HG03571 (cell line): ENCODE measurements around the gene AFAP1.

Experiments
- ATAC-seq: cut with Tn5 transposase; IDR thresholded peaks from one replicate; pipeline ENCODE4 v1.9.1; 2021; ENCODE audit not compliant: unreplicated experiment

AFAP1 gene

DNA sequence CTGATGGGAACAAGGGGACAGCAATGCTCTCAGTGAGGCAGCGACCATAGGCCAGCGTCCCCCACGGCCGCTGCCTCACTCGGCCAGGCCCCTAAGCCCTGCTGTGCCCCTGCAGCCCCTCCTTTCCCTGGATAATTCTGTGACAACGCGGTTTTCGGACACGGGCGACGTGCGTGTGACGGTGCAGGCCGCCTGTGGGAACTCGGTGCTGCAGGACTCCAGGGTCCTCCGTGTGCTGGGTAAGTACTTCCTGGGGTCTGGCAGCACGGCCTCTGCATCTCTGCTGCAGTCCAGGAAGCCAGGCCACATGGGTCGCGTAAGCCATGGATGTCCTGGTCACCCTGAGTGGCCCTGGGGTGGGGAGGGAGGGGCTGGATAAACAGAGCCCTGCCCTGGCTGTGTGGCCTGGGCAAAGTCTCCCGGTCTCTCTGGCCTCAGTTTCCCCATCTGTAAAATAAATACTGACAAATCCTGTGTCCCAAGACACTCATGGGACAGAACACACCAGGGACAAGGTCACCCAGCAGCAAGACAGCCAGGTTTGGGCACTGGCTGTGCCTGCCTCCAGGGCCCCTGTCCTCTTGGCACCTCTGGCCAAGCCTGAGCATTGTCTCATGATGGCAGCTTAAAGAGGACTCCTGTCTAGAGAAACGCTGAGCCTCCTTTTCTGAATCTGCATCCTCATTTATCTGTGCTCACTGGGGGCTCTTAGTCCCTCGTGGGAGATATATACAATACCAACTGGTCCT lies 212.8 kb downstream of the AFAP1 start:
- ATAC-seq, result no peak

DNA sequence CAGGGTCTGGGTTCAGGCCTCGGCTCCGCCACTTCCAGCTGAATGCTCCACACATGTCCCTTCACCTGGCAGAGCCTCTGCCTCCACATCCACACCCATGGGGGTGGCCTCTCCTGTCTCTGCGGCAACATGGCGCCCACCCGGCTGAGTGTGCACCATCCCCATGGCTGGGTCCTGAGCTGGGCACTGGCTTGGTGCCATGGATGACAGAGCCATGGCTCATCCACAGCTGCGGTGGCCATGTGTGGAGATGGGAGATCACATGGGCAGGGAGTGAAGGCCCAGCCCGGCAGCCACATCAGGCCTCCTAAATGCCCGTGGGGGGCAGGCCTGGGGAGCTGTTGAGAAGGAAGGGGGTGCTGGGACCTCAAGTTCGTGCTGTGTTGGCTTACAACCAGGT lies 213.7 kb downstream of the AFAP1 start:
- ATAC-seq, result no peak

DNA sequence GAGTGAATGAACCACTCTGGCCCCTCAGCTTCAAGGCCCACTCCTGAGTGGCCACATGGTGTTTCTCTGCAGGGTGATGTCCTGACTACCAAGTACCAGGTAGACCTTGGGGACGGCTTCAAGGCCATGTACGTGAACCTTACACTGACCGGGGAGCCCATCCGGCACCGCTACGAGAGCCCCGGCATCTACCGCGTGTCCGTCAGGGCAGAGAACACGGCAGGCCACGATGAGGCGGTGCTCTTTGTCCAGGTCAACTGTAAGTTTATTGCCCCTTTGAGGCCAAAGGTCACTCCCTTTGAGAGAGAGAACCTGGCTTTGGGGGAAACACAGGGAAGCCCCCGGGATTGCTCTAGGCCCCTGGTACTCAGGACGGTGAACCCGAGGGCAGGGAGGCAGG lies 216.0 kb downstream of the AFAP1 start:
- no peak for ATAC-seq

DNA sequence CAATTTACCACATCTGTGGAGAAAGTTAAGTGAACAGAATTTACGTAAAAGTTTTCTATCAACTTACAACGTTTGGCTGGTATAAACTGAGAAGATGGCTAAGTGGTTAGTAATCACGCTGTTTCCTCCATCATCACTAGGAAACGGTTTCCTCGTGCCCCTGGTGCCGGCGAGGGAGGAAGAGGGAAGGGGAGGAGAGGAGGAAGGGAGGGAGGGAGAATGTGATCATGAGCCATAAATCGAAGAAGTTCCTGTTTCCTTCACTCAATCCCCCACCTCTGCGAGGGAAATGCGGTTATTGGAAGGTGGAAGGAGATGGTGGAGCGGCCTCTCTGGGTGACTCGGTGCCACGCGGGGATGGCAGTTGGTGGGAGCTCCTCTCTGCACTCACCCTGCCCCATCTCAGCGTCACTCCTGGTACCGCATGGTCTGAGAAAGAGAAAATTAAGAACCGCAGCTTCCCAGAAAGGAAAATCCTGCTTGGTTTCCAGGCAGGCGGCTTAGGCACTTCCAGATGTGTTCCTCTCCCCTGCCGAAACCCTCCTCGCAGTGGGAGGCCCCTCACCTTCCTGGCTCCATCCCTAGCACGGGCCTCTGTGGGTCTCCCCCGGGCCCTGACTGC lies 216.8 kb downstream of the AFAP1 start:
- no peak for ATAC-seq

DNA sequence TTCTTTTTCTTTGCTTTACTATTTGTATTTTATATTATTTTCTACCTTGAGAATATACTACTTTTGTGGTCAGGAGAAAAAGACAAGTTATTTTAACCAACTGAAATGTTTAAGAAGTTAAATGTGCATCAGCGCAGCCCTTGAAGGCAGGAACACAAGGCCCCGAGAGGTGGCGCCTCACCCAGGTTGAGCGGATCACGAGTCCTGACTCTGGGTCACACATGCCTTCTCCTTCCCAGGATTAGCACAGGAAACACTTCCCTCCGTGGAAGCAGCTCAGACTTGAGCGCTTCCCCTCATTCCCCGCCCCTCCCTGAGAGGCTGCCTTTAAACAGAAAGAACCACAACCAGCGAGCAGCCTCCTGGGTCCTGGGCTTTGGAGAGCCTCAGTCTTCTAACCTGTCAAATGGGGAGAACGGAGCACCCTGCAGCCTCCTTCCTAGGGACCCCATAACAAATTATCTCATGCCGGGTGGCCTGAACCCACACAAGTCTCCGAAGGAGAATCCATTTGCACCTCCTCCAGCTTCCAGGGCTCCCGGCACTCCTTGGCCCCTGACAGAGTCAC lies 217.6 kb downstream of the AFAP1 start:
- ATAC-seq, result no peak

DNA sequence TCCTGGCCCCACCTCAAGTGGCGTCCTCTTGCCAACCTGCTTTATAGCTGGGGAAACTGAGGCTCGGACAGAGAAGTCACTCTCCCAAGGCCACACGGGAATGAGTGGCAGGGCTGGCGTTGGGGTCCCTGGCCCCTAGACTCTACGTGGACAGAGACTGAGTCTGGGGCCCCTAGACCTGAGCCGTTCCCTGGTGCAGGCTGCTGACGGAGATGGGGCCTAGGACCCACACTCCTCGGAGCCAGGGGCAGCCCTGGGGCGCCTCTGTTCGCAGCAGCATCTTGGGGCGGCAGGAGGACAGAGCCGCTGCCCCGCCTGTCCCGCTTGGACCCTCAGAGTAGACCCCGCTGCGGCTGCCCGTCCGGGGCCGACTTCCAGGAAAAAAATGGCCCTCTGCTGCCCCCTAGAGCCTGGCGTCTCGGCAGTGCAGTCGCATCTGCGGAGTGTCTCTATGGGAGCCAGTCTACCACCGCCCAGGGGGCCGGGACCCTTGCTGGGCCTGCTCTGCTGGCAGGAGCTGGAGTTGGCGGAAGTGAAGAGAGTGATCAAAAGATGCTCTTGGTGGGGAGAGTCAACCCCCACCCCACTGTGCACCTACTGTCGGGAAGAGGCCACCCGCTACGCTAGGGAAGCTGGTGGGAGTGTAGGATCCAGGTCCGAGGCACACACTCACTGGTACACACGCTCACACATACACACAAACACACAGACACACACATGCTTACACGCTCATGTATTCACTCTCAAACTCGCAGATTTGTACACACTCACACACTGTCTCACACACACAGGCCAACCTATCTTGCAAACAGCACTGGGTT lies 220.1 kb downstream of the AFAP1 start:
- no peak for ATAC-seq

DNA sequence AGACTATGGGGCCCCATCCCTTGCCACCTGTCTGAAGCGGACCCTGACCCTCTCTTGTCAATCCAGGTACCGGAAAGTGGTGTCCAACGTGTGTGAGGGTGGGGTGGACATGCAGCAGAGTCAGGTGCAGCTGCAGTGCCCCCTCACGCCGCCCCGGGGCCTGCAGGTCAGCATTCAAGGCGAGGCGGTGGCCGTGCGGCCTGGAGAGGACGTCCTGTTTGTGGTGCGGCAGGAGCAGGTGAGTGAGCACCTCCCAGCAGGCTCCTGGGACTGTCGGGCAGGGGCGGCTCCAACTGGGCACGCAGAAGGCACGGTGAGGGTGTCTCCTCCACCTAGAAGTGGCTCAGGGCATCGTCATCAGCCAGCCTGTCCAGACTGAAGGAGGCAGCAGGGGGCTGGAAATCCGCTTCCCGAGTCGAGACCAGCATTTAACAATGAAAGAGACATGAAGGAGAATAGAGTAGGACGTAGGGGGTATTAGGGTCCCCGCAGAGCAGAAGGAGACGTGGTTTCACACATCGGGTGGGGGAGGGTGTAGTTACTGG lies 221.6 kb downstream of the AFAP1 start:
- ATAC-seq, result no peak

DNA sequence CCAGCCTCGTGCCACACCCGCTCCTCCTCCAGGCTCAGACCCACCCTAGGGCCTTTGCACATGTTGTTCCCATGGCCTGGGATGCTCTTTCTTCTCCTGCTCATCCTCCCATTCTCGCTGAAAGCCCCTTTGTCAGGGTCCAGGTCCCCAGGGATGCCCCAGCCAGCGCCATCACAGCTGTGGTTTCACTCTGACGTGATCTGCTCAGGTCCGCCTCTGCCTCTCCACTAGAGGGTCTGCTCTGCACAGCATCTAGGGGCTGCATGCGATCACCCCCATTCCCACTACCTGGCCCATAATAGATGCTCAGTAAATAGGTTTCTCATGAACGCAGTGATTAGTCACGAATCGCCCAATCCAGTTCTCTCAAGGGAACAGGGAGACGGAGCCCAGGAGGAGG lies 222.5 kb downstream of the AFAP1 start:
- no peak for ATAC-seq

DNA sequence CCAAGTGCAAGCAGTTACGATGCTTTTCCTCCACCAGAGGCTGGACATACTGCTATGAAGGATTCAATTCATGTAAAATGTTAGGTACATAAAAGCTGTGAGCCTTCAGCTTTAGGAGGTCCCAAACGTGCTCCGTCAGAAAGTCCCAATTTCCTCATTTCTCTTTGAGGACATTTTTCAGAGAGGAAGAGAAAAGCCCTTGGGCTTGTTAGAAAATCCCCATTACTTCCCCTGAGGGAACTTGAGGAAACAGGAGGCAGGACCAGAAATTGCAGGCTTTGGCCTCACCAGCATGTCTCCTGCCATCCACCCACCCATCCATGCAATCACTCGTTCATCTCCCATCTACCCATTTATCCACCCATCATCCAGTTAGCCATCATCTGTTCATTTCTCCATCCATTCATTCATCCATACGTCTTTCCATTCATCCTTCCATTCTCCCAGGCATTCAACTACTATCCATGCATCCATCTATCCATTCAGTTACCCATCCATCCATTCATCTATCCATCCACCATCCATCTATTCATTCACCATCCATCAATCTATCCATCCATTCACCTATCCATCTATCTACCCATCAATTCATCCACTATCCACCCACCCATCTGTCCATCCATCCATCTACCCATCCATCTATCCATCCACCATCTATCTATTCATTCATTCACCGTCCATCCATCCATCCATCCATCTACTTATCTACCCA lies 223.5 kb downstream of the AFAP1 start:
- no peak for ATAC-seq

DNA sequence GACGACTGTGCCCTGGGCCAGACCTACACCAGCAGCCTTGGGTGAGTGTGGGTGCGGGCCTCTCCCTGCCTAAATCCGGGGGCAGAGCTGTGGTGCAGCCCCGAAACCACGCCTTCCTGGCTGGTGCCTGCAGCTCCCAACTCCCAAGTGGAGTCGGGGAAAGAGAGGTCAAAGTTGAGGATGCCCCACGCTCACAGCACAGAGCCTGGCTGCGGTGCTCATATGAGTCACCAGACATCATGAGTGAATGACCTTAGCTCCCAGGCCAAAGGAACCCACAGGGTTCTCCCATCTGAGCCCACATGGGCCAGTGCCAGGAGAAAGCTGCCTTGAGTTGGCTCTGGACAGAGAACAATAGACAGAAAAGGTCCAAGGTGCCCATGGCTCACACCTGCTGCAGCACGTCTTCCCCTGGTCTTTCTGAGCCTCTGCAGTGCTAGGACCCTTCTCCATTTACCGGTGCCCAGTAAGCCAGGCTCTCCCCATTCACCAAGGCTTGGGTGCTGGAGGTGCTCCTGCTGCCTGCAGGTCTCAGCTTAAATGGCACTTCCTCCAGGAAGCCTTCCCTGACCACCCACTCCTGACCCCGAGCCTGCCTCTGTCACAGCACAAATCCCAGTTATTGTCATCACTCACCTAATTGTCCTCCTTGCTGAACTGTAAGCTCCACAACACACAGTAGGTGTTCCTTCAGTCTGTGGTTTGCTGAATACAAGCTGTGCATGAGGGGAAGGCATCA lies 224.2 kb downstream of the AFAP1 start:
- ATAC-seq, result no peak

DNA sequence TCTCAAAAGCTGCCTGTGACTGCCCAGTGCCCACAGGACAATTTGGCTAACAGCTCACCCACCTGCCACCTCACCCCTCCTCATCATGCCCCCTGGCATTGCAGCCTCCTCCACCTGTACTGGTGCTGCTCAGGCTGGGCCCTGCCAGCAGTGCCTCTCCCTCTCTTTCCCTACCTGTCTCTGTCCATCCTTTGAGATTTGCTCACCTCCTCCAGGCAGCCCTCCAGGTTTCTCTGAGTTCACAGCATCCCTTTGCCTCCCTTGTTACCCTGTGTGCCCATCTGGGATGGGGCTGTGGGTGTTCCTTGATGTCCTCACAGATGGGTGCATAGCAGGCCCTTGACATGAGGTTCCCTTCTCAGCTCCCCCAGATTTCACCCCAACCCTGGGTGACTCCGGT lies 224.9 kb downstream of the AFAP1 start:
- no peak for ATAC-seq

DNA sequence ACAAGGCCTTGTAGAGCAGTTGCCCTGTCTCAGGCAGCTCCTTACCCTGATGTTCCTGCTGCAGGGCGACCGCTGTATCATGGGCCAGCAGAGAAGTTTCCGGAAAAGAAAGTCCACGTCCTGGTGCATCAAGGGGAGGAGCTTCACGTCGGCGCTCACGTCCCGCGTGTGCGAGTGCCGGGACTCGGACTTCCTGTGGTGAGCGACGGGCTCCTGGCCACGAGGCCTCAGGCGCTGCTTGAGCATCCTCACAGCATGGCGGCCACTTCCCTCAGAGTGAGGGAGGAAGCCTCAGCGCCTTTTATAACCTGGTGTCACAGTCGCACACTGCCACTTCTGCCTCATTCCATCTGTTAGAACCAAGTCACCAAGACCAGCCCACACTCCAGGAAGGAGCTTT lies 225.5 kb downstream of the AFAP1 start:
- ATAC-seq, result no peak

DNA sequence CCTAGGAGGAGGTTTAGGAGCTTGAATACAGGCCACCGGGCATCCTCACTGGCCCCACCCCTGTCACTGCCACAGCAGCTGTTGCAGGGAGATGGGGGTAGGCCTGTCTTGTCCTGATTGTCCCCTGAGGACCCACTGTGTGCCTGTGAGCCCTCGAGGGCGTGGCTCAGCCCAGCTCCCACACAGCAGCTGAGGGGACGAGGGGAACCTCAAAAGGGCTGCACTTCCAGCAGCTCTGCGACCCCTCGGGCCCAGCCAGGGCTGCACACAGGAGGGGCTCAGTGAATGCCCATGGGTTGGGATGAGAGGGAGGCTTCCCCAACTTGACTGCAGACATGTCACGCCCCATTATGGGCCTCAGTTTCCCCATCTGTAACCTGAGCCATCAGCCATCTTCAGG lies 225.9 kb downstream of the AFAP1 start:
- no peak for ATAC-seq

DNA sequence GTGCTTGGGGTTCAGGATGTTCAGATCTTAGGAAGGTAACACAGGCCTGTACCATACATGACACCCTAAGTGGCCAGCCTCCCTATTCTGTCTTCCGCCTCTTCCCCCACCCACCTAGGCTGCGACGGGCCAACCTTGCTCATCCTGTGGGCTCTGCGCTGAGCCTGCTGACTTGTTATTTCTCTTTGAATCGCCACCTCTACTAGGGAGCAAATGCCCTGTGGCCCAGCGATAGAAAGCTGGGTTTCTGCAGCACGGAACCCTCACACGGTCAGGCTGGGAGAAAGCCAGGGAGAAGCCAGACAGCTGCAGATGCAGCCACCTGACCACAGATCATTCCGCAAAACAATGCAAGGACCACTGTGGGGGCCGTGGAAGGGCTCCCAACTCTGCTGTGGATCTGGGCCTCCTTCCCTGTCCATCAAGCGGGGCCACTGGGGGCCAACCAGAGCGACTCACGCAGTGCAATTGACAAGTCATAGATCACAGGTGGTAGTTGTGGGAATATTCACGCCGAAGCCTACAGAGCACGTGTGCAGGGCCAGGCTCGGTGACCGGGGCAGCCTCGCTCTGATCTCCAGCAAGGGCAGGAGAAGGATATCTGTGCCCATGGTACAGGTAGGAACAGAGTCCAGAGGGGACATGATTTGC lies 227.5 kb downstream of the AFAP1 start:
- ATAC-seq, result no peak

DNA sequence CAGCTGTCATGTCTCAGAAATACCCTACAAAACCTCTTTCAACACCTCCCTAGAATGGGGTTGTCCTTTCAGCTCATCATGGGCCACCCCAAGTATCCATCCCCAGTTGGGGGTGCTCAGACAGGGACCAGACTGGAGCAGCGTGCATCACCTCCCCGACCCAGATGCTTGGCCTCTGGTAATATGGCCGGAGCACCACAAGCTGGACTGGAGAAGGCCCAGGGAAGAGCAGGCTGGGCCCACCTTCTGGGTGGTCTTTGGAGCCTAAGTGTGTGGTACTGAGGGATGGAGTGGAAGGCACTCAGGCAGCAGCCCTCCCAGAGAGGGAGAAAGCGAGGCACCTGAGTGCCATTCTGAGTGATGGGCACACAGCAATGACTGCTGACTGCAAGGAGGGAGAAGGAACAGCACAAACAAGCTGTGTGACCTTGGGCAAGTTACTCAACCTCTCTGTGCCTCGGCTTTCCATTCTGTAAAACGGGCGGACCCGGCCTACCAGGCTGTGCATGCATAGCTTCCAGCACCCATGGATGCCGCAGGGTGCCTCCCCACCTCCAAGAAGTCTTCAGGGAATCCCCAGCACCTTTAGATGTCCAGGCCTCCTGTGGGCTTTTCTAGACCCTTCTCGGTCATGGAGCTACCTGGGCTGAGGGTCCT lies 228.2 kb downstream of the AFAP1 start:
- ATAC-seq, result no peak

DNA sequence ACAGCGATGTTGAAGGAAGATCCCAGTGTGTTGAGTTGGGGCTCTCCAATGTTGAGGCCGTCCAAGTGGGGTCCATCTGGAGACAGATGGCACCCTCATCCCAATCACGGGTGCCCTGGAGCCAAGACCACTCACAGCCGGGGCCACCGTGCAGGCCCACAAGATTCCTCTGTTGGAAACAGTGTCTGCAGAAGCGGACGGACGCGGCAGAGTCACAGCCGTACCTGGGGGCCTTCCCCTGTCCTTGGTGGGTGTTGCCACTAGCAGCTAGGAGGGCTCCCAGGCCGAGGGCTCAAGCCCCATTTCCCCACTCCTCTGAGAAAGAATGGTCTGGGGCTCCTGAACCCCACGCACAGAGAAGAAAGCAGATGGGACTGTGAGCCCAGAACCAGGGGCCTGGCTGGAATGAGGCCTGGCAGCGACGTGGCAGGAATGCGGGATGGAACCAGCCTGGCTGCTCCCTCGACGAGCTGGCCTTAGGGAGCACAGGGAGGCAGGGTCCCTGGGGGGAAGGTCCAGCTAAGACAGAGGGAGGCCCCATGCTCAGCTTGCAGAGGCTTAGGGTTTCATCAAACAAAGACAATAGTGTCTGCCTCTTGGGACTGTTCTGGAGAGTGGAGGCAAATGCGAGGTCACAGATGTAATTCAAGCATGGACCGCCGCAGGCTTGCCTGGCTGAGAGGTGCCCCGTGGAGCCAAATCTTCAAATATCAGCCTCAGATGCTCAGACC lies 228.9 kb downstream of the AFAP1 start:
- ATAC-seq, result no peak

DNA sequence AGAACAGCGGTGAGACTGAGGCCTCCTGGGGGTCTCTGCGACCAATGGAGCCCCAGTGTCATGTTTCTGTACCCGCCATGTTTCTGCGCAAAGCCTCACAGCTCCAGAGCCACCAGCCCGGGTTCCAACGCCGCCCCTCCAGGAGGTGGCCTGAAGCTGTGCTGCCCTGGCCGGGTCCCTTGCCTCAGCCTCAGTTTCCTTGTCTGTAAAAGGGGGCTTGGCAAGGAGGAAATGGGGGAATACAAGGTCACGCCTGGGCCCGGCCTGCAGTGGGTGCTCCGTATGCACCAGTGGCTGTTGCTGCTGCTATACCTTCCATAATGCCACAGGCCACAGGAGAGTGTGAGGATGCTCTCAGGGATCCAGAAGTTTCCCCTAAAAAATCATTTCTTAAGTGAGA lies 229.5 kb downstream of the AFAP1 start:
- ATAC-seq, result no peak

DNA sequence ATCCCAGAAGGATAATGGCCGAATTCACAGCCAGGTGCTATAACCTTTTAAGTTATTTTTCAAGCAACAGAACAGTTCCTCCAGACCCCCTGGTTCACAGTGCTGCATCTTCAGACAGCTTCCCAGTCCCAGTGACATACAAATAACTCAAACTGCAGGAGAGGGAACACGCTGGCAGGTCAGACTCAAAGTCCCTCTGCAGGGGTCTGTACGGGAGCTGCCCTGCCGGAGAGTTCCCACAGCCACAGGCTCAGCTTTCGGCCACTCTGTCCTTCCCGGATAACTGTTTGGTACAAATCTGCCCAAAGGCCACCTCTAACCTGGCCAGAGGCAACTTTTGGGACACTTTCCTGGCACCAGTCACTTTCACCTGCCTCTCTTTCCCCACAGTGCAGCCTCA lies 230.2 kb downstream of the AFAP1 start:
- ATAC-seq, result no peak
